K562 (cell line): ENCODE data around the gene C4A. TPM values are rescaled to one million over a fixed set of nuclear protein-coding genes. Genes with fewer than 3 reads are reported as not detected.

Experiments
- BDP1 ChIP-seq: IDR thresholded peaks from 3 replicates; pipeline ENCODE4 v1.6.1; 2011; ENCODE audit not compliant: insufficient read length, insufficient read depth
- CBX3 ChIP-seq, 2 experiments: IDR thresholded peaks; 1 replicate in 1 of 2; 2 replicates in 1 of 2; pipeline ENCODE4 v1.6.1; 2012; ENCODE audit warnings: inconsistent platforms in 2 of 2, low read length in 2 of 2, borderline replicate concordance in 1 of 2, control low read depth in 1 of 2
- CBX8 ChIP-seq: fragments of 200-600 bp; sonication (generic); IDR thresholded peaks from 2 replicates; pipeline ENCODE4 v1.6.1; 2012; ENCODE audit warnings: borderline replicate concordance, mixed run types, low read depth, mild to moderate bottlenecking, moderate library complexity, mixed read lengths, low read length, control low read depth, inconsistent platforms; ENCODE audit not compliant: poor library complexity, severe bottlenecking; ENCODE audit errors: extremely low read depth
- CGGBP1 ChIP-seq: fragments of 250-450 bp; sonication (Bioruptor Pico); IDR thresholded peaks from 2 replicates; pipeline ENCODE4 v1.9.0; 2021; ENCODE audit warnings: mild to moderate bottlenecking
- DDX20 ChIP-seq: fragments of 450-650 bp; IDR thresholded peaks from 2 replicates; pipeline ENCODE4 v1.6.1; 2016; ENCODE audit warnings: missing genetic modification characterization, low read depth, mild to moderate bottlenecking, missing compliant biosample characterization, moderate library complexity
- ELF2 ChIP-seq: fragments of 250-450 bp; sonication (Bioruptor Pico); IDR thresholded peaks from 2 replicates; pipeline ENCODE4 v1.5.0; 2021; ENCODE audit warnings: mild to moderate bottlenecking
- GTF2E2 ChIP-seq: fragments of 200-800 bp; sonication (Bioruptor generic); IDR thresholded peaks from 2 replicates; pipeline ENCODE4 v1.6.1; 2016; ENCODE audit warnings: missing genetic modification characterization, missing compliant biosample characterization
- HCFC1 ChIP-seq: IDR thresholded peaks from 2 replicates; pipeline ENCODE4 v1.6.1; 2012; ENCODE audit warnings: low read depth, low read length, improper control_type of control experiment
- KAT7 ChIP-seq: sonication (generic); formaldehyde crosslinking; IDR thresholded peaks from 2 replicates; pipeline ENCODE4 v1.8.0; 2022; ENCODE audit warnings: missing genetic modification reagents, mild to moderate bottlenecking, borderline replicate concordance
- PRDM10 ChIP-seq: fragments of 450-650 bp; IDR thresholded peaks from 2 replicates; pipeline ENCODE4 v1.6.1; 2018; ENCODE audit not compliant: partially characterized antibody
- SMAD1 ChIP-seq: fragments of 150-350 bp; IDR thresholded peaks from 2 replicates; pipeline ENCODE4 v1.6.1; 2014; ENCODE audit warnings: low read length, low read depth; ENCODE audit not compliant: partially characterized antibody
- ZBTB40 ChIP-seq, 2 experiments: fragments of 450-650 bp in 1 of 2; sonication (generic) in 1 of 2; formaldehyde crosslinking in 1 of 2; IDR thresholded peaks; 2 replicates each; pipeline versions ENCODE4 v1.7.1 to v1.9.0; 2016 to 2022; ENCODE audit warnings: inconsistent platforms in 1 of 2, mild to moderate bottlenecking in 1 of 2, missing genetic modification reagents in 1 of 2
- ZNF232 ChIP-seq: sonication (generic); formaldehyde crosslinking; IDR thresholded peaks from 2 replicates; pipeline ENCODE4 v1.8.0; 2022; ENCODE audit warnings: mild to moderate bottlenecking, missing genetic modification reagents
- polyA plus RNA-seq, 8 experiments: library from polyadenylated mRNA; depleted of rRNA in 4 of 8; stranded (reverse) in 5 of 8; unstranded in 3 of 8; fragments of >200 nt; fragmentation: Nextera tagmentation in 2 of 8; fragmentation: Illumina TruSeq in 1 of 8; extraction: Ambion mirVana in 2 of 8; extraction: Trizol in 1 of 8; gene quantifications; 2 replicates each; pipeline versions ENCODE4 v1.2.1 to v1.2.3, GENCODE V29; 2011 to 2014; ENCODE audit warnings: inconsistent platforms in 1 of 8, missing spikeins in 1 of 8
- total RNA-seq, 7 experiments: library from RNA; depleted of rRNA in 6 of 7; stranded (reverse); fragments of >200 nt in 6 of 7; fragmentation: Illumina TruSeq in 2 of 7; extraction: Trizol in 2 of 7; gene quantifications; 2 replicates each; pipeline versions ENCODE4 v1.2.1 to v1.2.3, GENCODE V29; 2011 to 2021; ENCODE audit warnings: low replicate concordance in 1 of 7

Gene C4A
- total and polyA plus RNA-seq, 9 of the 15 experiments (the other 6 are each of a cell fraction or from before 2014, with no cell fraction given) = 0.27 to 7.6 (median 5.0) TPM

- TF ChIP-seq KAT7 (no peak), CBX8 (no peak), PRDM10 (no peak), GTF2E2 (tag) (no peak), ZNF232 (CRISPR knock-in tag) (no peak), DDX20 (tag) (no peak), HCFC1 (no peak), ELF2 (CRISPR knock-in tag) (no peak), SMAD1 (no peak), BDP1 (no peak), ZBTB40 (IDR thresholded peaks at IDR 0.05) (no peak), ZBTB40 (CRISPR knock-in tag; IDR thresholded peaks at IDR 0.05) (no peak), CBX3 (IDR thresholded peaks at IDR 0.05; ENCODE audit: borderline replicate concordance in 1 of 2, low read length in 2 of 2) (no peak), CGGBP1 (CRISPR knock-in tag) (no peak; the same call in 1 of the 2 replicates)
Observed at GRCh38 chr6:31971279-31971992, 10.4 kb upstream of the C4A start (continued).
